Measurements from ENCODE around the gene MAP1B.

DNA sequence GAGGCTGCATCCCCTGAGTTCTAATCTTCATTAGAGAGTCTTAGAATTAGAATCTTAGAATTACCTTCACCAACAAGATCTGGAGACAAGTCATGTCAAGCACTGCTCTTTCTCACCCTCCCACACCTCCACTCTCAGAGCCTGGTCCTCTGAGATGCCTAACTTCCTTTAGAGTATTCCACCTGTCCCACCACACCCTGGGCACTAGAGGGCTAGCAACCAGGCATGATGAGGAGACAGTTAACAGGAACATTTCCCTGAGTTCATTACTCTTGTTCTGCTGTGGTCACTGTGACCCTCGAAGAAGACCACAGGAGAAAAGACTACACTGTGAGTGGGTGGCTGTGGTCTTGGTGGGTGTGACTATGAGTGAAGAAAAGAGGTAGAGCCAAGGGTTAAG lies 25.2 kb upstream of the MAP1B start:
- TF ChIP-seq BHLHE40 (IDR thresholded peaks at IDR 0.05; ENCODE audit: low read depth, low read length) = no peak
- TF ChIP-seq, protein P1, sequence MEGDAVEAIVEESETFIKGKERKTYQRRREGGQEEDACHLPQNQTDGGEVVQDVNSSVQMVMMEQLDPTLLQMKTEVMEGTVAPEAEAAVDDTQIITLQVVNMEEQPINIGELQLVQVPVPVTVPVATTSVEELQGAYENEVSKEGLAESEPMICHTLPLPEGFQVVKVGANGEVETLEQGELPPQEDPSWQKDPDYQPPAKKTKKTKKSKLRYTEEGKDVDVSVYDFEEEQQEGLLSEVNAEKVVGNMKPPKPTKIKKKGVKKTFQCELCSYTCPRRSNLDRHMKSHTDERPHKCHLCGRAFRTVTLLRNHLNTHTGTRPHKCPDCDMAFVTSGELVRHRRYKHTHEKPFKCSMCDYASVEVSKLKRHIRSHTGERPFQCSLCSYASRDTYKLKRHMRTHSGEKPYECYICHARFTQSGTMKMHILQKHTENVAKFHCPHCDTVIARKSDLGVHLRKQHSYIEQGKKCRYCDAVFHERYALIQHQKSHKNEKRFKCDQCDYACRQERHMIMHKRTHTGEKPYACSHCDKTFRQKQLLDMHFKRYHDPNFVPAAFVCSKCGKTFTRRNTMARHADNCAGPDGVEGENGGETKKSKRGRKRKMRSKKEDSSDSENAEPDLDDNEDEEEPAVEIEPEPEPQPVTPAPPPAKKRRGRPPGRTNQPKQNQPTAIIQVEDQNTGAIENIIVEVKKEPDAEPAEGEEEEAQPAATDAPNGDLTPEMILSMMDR (IDR thresholded peaks at IDR 0.05) = no peak
